Gastroesophageal sphincter (tissue), 4 donors: ENCODE results near the gene TP53TG5. TPM values are rescaled to one million over a fixed set of nuclear protein-coding genes. Genes with fewer than 3 reads are reported as not detected.

Experiments used
- ATAC-seq: fragments of 150-250 bp; one replicate; pipeline ENCODE4 v1.9.1; 2016; ENCODE audit warnings: mild to moderate bottlenecking, moderate library complexity
- H3K27ac ChIP-seq, 4 donors: fragments of 200-600 bp; sonication (generic) in 3 of 4; 1 replicate in 3 of 4; 2 replicates in 1 of 4; pipeline ENCODE4 v1.5.1; 2016 to 2019
- H3K27me3 ChIP-seq: fragments of 200-600 bp; sonication (generic); one replicate; pipeline ENCODE4 v1.5.1; 2019
- H3K36me3 ChIP-seq, 2 donors: fragments of 200-600 bp; sonication (generic); one replicate each; pipeline ENCODE4 v1.5.1; 2019; ENCODE audit warnings: control low read depth in 1 of 2
- H3K4me1 ChIP-seq, 3 donors: fragments of 200-600 bp; sonication (generic); 1 replicate in 2 of 3; 2 replicates in 1 of 3; pipeline ENCODE4 v1.5.1; 2016 to 2019; ENCODE audit warnings: control low read depth in 2 of 3
- H3K4me3 ChIP-seq, 2 donors: fragments of 200-600 bp; sonication (generic); one replicate each; pipeline ENCODE4 v1.5.1; 2019; ENCODE audit warnings: mild to moderate bottlenecking in 1 of 2, moderate library complexity in 1 of 2
- H3K9me3 ChIP-seq, 3 donors: fragments of 200-600 bp; sonication (generic); one replicate each; pipeline ENCODE4 v1.5.1; 2017 to 2019; ENCODE audit warnings: control low read depth in 2 of 3
- EP300 ChIP-seq: sonication (generic); formaldehyde crosslinking; IDR thresholded peaks from one replicate; pipeline ENCODE4 v1.6.1; 2017; ENCODE audit warnings: antibody characterized with exemption, mild to moderate bottlenecking
- POLR2A ChIP-seq, 2 donors: fragments of 450-650 bp; IDR thresholded peaks; one replicate each; pipeline ENCODE4 v1.6.1; 2017; ENCODE audit warnings: antibody characterized with exemption in 2 of 2, mild to moderate bottlenecking in 2 of 2, moderate library complexity in 1 of 2
- POLR2AphosphoS5 ChIP-seq: sonication (generic); formaldehyde crosslinking; IDR thresholded peaks from one replicate; pipeline ENCODE4 v1.6.1; 2017; ENCODE audit warnings: antibody characterized with exemption
- WGBS, 2 donors: methylation state at CpG; one replicate each; pipeline ENCODE4 v1.1.5; 2018; ENCODE audit warnings: low coverage in 1 of 2; 5-methylcytosine and 5-hydroxymethylcytosine counted together
- total RNA-seq, 4 donors: library from RNA; depleted of rRNA; stranded (reverse); fragments of >200 nt; gene quantifications; one replicate each; pipeline ENCODE4 v1.1.0, GENCODE V29; 2016
- TF ChIP-seq, protein P1 (sequence below), 4 experiments: fragments of 200-600 bp in 2 of 4; fragments of 450-650 bp in 2 of 4; sonication (generic) in 1 of 4; IDR thresholded peaks; one replicate each; pipeline ENCODE4 v1.5.1; 2017 to 2019; ENCODE audit warnings: antibody characterized with exemption in 4 of 4, mild to moderate bottlenecking in 2 of 4, moderate library complexity in 2 of 4

The TP53TG5 gene
- total RNA-seq, 4 donors from 2014 or later: not detected

DNA sequence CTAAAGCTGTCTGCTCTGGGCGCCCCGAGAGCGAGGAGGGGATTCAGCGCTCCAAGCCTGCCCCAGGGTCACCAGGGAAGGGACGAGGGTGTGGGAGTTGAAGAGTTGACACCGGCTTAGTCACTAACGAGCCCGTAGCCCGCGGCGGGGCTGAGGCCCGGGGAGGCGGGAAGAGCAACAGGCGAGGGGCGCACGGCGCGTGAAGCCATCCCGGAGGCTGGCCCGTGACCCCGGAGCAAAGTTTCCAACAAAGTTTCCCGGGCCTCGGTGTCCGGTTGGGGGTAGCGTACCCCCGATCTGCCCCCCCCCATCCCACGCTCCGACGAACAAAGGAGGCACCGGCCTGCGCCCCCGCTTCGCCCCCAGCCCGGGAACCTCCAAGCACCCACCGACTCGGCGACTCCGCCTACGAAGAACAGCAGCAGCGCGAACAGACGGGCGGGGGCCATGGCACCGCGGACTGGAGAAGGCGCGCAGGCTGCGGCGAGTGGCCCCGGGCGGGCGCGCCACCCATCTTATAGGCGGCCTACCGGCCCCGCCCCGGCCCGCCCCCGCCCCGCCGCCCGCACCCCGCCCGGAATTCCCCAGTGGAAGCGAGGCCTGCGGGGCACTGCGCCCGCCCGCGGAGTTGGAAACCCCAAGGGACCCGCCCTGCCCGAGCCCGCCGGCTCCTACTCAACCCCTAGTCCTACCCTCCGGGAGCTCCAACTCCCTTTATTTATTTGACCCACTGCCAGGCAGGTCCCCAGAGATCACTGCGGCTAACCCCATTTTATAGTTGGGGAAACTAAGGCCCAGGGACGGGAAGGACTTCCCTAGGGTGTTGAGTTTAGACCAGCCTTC is 30.0 kb downstream of the TP53TG5 start, which contains the start of gene SDC4:
Gene SDC4, minus strand, starts transcription at position 489 of the 843 bp plus-strand sequence. Its CDS starts 40 bp downstream, at position 449.
- Histone ChIP-seq H3K36me3 (no peaks in the 10 kb centered on the region), H3K9me3 (no peaks in the 10 kb centered on the region), H3K27ac (peak within 1 kb of the TSS; percentile 85 to 96 (median 95)), H3K27me3 (no peaks in the 10 kb centered on the region), H3K4me1 (peaks cover 5 to 54% (median 38%) of the 10 kb centered on the region in 3 donors), H3K4me3 (peak within 1 kb of the TSS; percentile 70 to 80)
- 0% methylated on average over 3 of the region's 77 CpGs; no CpG with 5 or more reads in 1 of the 2 donors for WGBS, 2 donors
- peak; percentile 85 for ATAC-seq
- TF ChIP-seq POLR2A (IDR thresholded peaks at IDR 0.05): peak; percentile 98
- TF ChIP-seq POLR2AphosphoS5: peak; percentile 100
- TF ChIP-seq EP300: no peak
- TF ChIP-seq, protein P1, sequence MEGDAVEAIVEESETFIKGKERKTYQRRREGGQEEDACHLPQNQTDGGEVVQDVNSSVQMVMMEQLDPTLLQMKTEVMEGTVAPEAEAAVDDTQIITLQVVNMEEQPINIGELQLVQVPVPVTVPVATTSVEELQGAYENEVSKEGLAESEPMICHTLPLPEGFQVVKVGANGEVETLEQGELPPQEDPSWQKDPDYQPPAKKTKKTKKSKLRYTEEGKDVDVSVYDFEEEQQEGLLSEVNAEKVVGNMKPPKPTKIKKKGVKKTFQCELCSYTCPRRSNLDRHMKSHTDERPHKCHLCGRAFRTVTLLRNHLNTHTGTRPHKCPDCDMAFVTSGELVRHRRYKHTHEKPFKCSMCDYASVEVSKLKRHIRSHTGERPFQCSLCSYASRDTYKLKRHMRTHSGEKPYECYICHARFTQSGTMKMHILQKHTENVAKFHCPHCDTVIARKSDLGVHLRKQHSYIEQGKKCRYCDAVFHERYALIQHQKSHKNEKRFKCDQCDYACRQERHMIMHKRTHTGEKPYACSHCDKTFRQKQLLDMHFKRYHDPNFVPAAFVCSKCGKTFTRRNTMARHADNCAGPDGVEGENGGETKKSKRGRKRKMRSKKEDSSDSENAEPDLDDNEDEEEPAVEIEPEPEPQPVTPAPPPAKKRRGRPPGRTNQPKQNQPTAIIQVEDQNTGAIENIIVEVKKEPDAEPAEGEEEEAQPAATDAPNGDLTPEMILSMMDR (IDR thresholded peaks at IDR 0.05): no peak

- Histone ChIP-seq H3K27me3 (no peaks in the 10 kb centered on the region), H3K36me3 (no peaks in the 10 kb centered on the region), H3K4me1 (peaks cover 5 to 61% (median 45%) of the 10 kb centered on the region in 3 donors), H3K9me3 (no peaks in the 10 kb centered on the region), H3K27ac (peak overlapping the region; percentile 85 to 96 (median 95)), H3K4me3 (peak overlapping the region; percentile 70 to 80)
- TF ChIP-seq EP300: no peak
- TF ChIP-seq POLR2AphosphoS5: no peak
- TF ChIP-seq, protein P1 (IDR thresholded peaks at IDR 0.05): no peak
- no peak for TF ChIP-seq POLR2A (IDR thresholded peaks at IDR 0.05)
- no peak for ATAC-seq
- 0 to 21% methylated on average over 1 to 5 of the region's 10 CpGs for WGBS, 2 donors
These were observed 30.7 kb downstream of the TP53TG5 start for GRCh38 chr20:45347297-45347935.

DNA sequence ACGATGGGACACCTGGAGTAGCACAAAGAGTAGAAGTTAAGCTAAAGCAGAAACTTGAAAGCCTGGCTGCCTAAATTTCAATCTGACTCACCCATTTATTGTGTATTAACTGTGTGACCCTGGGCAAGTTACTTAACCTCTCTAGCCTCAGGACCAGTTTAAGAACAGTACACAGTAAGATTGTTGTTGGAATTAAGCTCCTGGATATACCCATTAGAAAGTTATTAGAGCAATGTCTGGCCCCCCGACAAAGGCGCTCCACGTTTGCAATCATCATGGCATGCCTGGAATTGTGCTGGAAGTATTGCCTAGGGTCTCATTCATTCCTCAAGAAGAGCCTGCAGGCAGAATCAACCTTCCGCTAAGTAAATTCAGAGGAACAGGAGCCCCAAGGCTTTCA is 31.3 kb downstream of the TP53TG5 start:
- no peak for TF ChIP-seq POLR2A (IDR thresholded peaks at IDR 0.05)
- TF ChIP-seq, protein P1 (IDR thresholded peaks at IDR 0.05): no peak
- no peak for TF ChIP-seq POLR2AphosphoS5
- TF ChIP-seq EP300: no peak
- WGBS, 2 donors: 20 to 40% methylated on average over 1 to 4 of the region's 5 CpGs

GRCh38 chr20:45346291-45346718 is 31.8 kb downstream of the TP53TG5 start:
- no peaks in the 10 kb centered on the region for H3K27me3 ChIP-seq
- peak overlapping the region; percentile 70 to 80 for H3K4me3 ChIP-seq
- H3K9me3 ChIP-seq: no peaks in the 10 kb centered on the region
- WGBS, 2 donors: 27 to 67% methylated on average over 1 to 3 of the region's 3 CpGs
- H3K27ac ChIP-seq: peak overlapping the region; percentile 85 to 96 (median 95)
- ATAC-seq: no peak
- H3K4me1 ChIP-seq: peaks cover 5 to 72% (median 55%) of the 10 kb centered on the region in 3 donors
- no peak for TF ChIP-seq EP300
- TF ChIP-seq, protein P1 (IDR thresholded peaks at IDR 0.05): no peak
- TF ChIP-seq POLR2A (IDR thresholded peaks at IDR 0.05): no peak
- no peak for TF ChIP-seq POLR2AphosphoS5
- no peaks in the 10 kb centered on the region for H3K36me3 ChIP-seq

More for the DNA sequence above, 31.3 kb downstream of the TP53TG5 start:
- Histone ChIP-seq H3K4me1 (peaks cover 5 to 67% (median 51%) of the 10 kb centered on the region in 3 donors), H3K9me3 (no peaks in the 10 kb centered on the region), H3K4me3 (peak overlapping the region; percentile 70 to 80), H3K27me3 (no peaks in the 10 kb centered on the region), H3K27ac (peak overlapping the region; percentile 85 to 96 (median 95)), H3K36me3 (no peaks in the 10 kb centered on the region)
- no peak for ATAC-seq
